Stimulated activated CD4-positive, alpha-beta T cell treated with anti-CD3 and anti-CD28 coated beads, Interleukin-4, amount 100 ng/mL, for 1 hour (primary cell): Measurements from ENCODE around the gene RAB12.
"Not testable (repeated sequence)": the region's sequence is repeated elsewhere in the genome, so short reads cannot be mapped to it uniquely, and the experiment has no call there.

Experiments used
- DNase-seq: peaks from one replicate; pipeline ENCODE4 v3.0.0-alpha.2; 2020

Gene RAB12

GRCh38 chr18:8608795-8609658 lies at the start of gene RAB12:
TSS of gene RAB12 (plus strand) at chr18:8609437. CDS start at chr18:8609440, 3 bp downstream.
- DNase-seq = peak; percentile 88

- no peak for DNase-seq
These were observed 49.5 kb upstream of the RAB12 start for GRCh38 chr18:8559612-8560186.

- no peak for DNase-seq
These were observed 47.9 kb upstream of the RAB12 start for GRCh38 chr18:8561123-8561910.

GRCh38 chr18:8562070-8562469 lies 47.2 kb upstream of the RAB12 start:
- no peak for DNase-seq

GRCh38 chr18:8562919-8563318 lies 46.3 kb upstream of the RAB12 start:
- no peak for DNase-seq

GRCh38 chr18:8571399-8571798 lies 37.8 kb upstream of the RAB12 start:
- no peak for DNase-seq

GRCh38 chr18:8573766-8574165 lies 35.5 kb upstream of the RAB12 start:
- not testable (repeated sequence) for DNase-seq

- DNase-seq = no peak
These were observed 24.4 kb upstream of the RAB12 start for GRCh38 chr18:8584798-8585197.

- DNase-seq = no peak
These were observed 22.3 kb upstream of the RAB12 start for GRCh38 chr18:8586941-8587340.

GRCh38 chr18:8595445-8595844 lies 13.8 kb upstream of the RAB12 start:
- DNase-seq = no peak

GRCh38 chr18:8601277-8602032 lies 7.8 kb upstream of the RAB12 start:
- no peak for DNase-seq

GRCh38 chr18:8602040-8602439 lies 7.2 kb upstream of the RAB12 start:
- DNase-seq = no peak

- DNase-seq = no peak
These were observed 6.7 kb upstream of the RAB12 start for GRCh38 chr18:8602557-8602956.

GRCh38 chr18:8603663-8604520 lies 5.3 kb upstream of the RAB12 start:
- DNase-seq = no peak

GRCh38 chr18:8605974-8606373 lies 3.3 kb upstream of the RAB12 start:
- DNase-seq = no peak

- no peak for DNase-seq
These were observed 1.2 kb upstream of the RAB12 start for GRCh38 chr18:8607776-8608742.

- peak; percentile 19 for DNase-seq
These were observed 622 bp downstream of the RAB12 start for GRCh38 chr18:8609659-8610458.

GRCh38 chr18:8610459-8610851 lies 1.2 kb downstream of the RAB12 start:
- no peak for DNase-seq

- DNase-seq = no peak
These were observed 2.8 kb downstream of the RAB12 start for GRCh38 chr18:8611916-8612576.
